ENCODE measurements around the gene KDM1B. TPM values are rescaled to one million over a fixed set of nuclear protein-coding genes. Genes with fewer than 3 reads are reported as not detected.

The KDM1B gene
- total RNA-seq, 1 donor from 2014 or later: 16.9 TPM

DNA sequence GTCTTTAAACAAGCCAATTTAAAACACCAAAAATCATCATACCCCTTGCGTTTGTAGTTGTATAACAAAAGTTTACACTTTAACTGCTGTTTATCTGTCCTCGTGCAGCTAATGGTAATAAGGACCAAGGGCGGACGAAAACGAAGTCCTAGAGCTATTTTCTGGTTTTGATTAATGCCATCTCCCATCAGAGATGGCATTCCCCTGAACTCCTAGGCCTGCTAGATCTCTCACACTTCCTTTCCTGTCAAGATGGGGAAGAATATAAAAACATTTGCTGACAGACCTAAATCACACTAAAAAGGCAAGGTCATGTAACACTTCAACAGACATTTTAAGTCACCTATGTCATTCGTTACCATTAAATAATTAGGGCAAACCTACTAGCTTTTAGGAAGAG is 99.6 kb downstream of the KDM1B start:
- Histone ChIP-seq H3K9ac (no peak overlapping the region), H3F3A (ENCODE audit: low read depth) (peaks cover 32% of the 10 kb centered on the region), H3K36me3 (peaks cover 60% of the 10 kb centered on the region), H3K4me2 (no peak overlapping the region), H3K9me3 (ENCODE audit: low read depth) (no peaks in the 10 kb centered on the region), H3K27me3 (no peaks in the 10 kb centered on the region), H3K79me2 (ENCODE audit: low read depth) (peaks cover 100% of the 10 kb centered on the region), H3K4me1 (no peaks in the 10 kb centered on the region), H3K4me3 (no peak overlapping the region), H3K27ac (no peak overlapping the region), H4K20me1 (ENCODE audit: low read depth) (peaks cover 97% of the 10 kb centered on the region), H2AFZ (replicated peaks) (no peak overlapping the region)
- no peaks in the 10 kb centered on the region for H3K9me3 Mint-ChIP-seq
- TF ChIP-seq EZH2 (IDR thresholded peaks at IDR 0.05): no peak
- no peak for DNase-seq (ENCODE audit: low spot score)
- no peaks in the 10 kb centered on the region for H3K27me3 Mint-ChIP-seq (ENCODE audit: insufficient read depth, low read depth)
- H3K4me3 Mint-ChIP-seq: no peak overlapping the region
- peaks cover 45% of the 10 kb centered on the region for H3K36me3 Mint-ChIP-seq
- H3K4me1 Mint-ChIP-seq: no peaks in the 10 kb centered on the region
- H3K27ac Mint-ChIP-seq: no peak overlapping the region

DNA sequence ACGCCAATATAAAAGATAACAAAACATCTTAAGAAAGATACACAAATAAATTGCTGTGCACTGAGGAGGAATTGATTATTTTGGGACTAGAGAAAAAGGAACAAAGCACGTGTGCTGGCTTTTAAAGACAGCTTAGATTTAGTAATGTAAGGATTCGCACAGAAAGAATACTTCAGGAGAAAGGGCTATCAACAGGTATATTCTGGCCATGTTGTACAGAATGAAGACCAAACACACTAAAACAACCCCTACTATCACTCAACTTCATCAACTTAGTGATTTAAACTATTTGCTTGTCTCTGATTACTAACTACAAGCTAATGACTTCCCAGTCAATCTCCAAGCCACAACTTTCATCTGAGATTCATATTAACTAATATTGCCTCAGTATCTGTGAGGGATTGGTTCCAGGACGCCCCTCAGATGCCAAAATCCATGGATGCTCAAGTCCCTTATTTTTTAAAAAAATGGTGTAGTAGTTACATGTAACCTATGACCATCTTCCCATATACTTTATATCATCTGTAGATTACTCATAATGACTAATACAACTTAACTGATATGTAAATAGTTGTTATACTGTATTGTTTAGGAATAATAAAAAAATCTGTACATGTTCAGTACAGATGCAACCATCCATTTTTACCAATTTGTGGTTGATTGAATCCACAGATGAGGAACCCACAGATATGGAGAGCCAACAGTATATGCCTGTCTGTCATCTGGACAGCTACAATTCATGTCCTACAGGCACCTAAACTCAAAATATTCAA is 104.6 kb downstream of the KDM1B start:
- Histone ChIP-seq H3K27me3 (no peaks in the 10 kb centered on the region), H4K20me1 (ENCODE audit: low read depth) (peaks cover 88% of the 10 kb centered on the region), H2AFZ (replicated peaks) (no peak overlapping the region), H3K9ac (no peak overlapping the region), H3K4me2 (peak overlapping the region; percentile 91), H3K79me2 (ENCODE audit: low read depth) (peaks cover 98% of the 10 kb centered on the region), H3F3A (ENCODE audit: low read depth) (peaks cover 44% of the 10 kb centered on the region), H3K4me3 (no peak overlapping the region), H3K27ac (no peak overlapping the region), H3K36me3 (peaks cover 43% of the 10 kb centered on the region), H3K4me1 (peaks cover 28% of the 10 kb centered on the region), H3K9me3 (ENCODE audit: low read depth) (no peaks in the 10 kb centered on the region)
- H3K4me3 Mint-ChIP-seq: no peak overlapping the region
- H3K36me3 Mint-ChIP-seq: peaks cover 57% of the 10 kb centered on the region
- no peak overlapping the region for H3K27ac Mint-ChIP-seq
- DNase-seq (ENCODE audit: low spot score): no peak
- H3K9me3 Mint-ChIP-seq: peaks cover 2% of the 10 kb centered on the region
- TF ChIP-seq EZH2 (IDR thresholded peaks at IDR 0.05) (no peak), EZH2phosphoT487 (IDR thresholded peaks at IDR 0.05) (no peak)
- TF ChIP-seq, protein P1, sequence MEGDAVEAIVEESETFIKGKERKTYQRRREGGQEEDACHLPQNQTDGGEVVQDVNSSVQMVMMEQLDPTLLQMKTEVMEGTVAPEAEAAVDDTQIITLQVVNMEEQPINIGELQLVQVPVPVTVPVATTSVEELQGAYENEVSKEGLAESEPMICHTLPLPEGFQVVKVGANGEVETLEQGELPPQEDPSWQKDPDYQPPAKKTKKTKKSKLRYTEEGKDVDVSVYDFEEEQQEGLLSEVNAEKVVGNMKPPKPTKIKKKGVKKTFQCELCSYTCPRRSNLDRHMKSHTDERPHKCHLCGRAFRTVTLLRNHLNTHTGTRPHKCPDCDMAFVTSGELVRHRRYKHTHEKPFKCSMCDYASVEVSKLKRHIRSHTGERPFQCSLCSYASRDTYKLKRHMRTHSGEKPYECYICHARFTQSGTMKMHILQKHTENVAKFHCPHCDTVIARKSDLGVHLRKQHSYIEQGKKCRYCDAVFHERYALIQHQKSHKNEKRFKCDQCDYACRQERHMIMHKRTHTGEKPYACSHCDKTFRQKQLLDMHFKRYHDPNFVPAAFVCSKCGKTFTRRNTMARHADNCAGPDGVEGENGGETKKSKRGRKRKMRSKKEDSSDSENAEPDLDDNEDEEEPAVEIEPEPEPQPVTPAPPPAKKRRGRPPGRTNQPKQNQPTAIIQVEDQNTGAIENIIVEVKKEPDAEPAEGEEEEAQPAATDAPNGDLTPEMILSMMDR (IDR thresholded peaks at IDR 0.05): no peak
- peaks cover 3% of the 10 kb centered on the region for H3K27me3 Mint-ChIP-seq (ENCODE audit: insufficient read depth, low read depth)
- peaks cover 19% of the 10 kb centered on the region for H3K4me1 Mint-ChIP-seq

GRCh38 chr6:18260448-18261106 is 105.4 kb downstream of the KDM1B start:
- H3K9me3 Mint-ChIP-seq: peaks cover 2% of the 10 kb centered on the region
- H3K27ac Mint-ChIP-seq: no peak overlapping the region

More at GRCh38 chr6:18260448-18261106, 105.4 kb downstream of the KDM1B start:
- Histone ChIP-seq H3K9ac (no peak overlapping the region), H3K4me3 (peak overlapping the region; percentile 97), H3K27me3 (no peaks in the 10 kb centered on the region), H4K20me1 (ENCODE audit: low read depth) (peaks cover 81% of the 10 kb centered on the region), H3K79me2 (ENCODE audit: low read depth) (peaks cover 98% of the 10 kb centered on the region), H2AFZ (replicated peaks) (no peak overlapping the region), H3K27ac (no peak overlapping the region), H3K9me3 (ENCODE audit: low read depth) (no peaks in the 10 kb centered on the region), H3F3A (ENCODE audit: low read depth) (peaks cover 41% of the 10 kb centered on the region), H3K36me3 (peaks cover 38% of the 10 kb centered on the region), H3K4me1 (peaks cover 28% of the 10 kb centered on the region), H3K4me2 (peak overlapping the region; percentile 91)
- H3K36me3 Mint-ChIP-seq: peaks cover 50% of the 10 kb centered on the region
- peaks cover 7% of the 10 kb centered on the region for H3K27me3 Mint-ChIP-seq (ENCODE audit: insufficient read depth, low read depth)
- TF ChIP-seq EZH2 (IDR thresholded peaks at IDR 0.05): no peak
- TF ChIP-seq, protein P1 (IDR thresholded peaks at IDR 0.05): no peak
- no peak for TF ChIP-seq EZH2phosphoT487 (IDR thresholded peaks at IDR 0.05)
- peaks cover 26% of the 10 kb centered on the region for H3K4me1 Mint-ChIP-seq
- DNase-seq (ENCODE audit: low spot score): no peak
- peak overlapping the region; percentile 52 for H3K4me3 Mint-ChIP-seq

Measured in neural progenitor cell (in vitro differentiated cells).